Right atrium auricular region (tissue), 2 donors: ENCODE measurements around the gene OSCP1. TPM values are rescaled to one million over a fixed set of nuclear protein-coding genes. Genes with fewer than 3 reads are reported as not detected.

Experiments used
- DNase-seq: peaks from one replicate; pipeline ENCODE4 v3.0.0-alpha.2; 2019; ENCODE audit warnings: low spot score
- H3K27ac ChIP-seq, 2 donors: fragments of 200-600 bp; sonication (generic); 1 replicate in 1 of 2; 2 replicates in 1 of 2; pipeline ENCODE4 v1.5.1; 2016 to 2019
- H3K27me3 ChIP-seq, 2 donors: fragments of 200-600 bp; sonication (generic); one replicate each; pipeline versions ENCODE4 v1.5.1 to v1.6.0; 2017 to 2019
- H3K36me3 ChIP-seq: fragments of 200-600 bp; sonication (generic); one replicate; pipeline ENCODE4 v1.5.1; 2016
- H3K4me1 ChIP-seq, 2 donors: fragments of 200-600 bp; sonication (generic); one replicate each; pipeline versions ENCODE4 v1.5.1 to v1.6.0; 2017 to 2019
- H3K4me3 ChIP-seq, 2 donors: fragments of 200-600 bp; sonication (generic); 1 replicate in 1 of 2; 2 replicates in 1 of 2; pipeline ENCODE4 v1.5.1; 2017 to 2019; ENCODE audit warnings: mild to moderate bottlenecking in 1 of 2, moderate library complexity in 1 of 2
- H3K9me3 ChIP-seq, 2 donors: fragments of 200-600 bp; sonication (generic); one replicate each; pipeline ENCODE4 v1.5.1; 2019
- total RNA-seq, 2 donors: library from RNA; depleted of rRNA; stranded (reverse); fragments of >200 nt; gene quantifications; one replicate each; pipeline ENCODE4 v1.1.0, GENCODE V29; 2016
- TF ChIP-seq, protein P1 (sequence below), 2 donors: fragments of 200-600 bp; sonication (generic); IDR thresholded peaks; one replicate each; pipeline ENCODE4 v1.5.1; 2019; ENCODE audit warnings: antibody characterized with exemption in 2 of 2

Gene OSCP1
- total RNA-seq, 2 donors from 2014 or later: 4.9 to 7.9 TPM

DNA sequence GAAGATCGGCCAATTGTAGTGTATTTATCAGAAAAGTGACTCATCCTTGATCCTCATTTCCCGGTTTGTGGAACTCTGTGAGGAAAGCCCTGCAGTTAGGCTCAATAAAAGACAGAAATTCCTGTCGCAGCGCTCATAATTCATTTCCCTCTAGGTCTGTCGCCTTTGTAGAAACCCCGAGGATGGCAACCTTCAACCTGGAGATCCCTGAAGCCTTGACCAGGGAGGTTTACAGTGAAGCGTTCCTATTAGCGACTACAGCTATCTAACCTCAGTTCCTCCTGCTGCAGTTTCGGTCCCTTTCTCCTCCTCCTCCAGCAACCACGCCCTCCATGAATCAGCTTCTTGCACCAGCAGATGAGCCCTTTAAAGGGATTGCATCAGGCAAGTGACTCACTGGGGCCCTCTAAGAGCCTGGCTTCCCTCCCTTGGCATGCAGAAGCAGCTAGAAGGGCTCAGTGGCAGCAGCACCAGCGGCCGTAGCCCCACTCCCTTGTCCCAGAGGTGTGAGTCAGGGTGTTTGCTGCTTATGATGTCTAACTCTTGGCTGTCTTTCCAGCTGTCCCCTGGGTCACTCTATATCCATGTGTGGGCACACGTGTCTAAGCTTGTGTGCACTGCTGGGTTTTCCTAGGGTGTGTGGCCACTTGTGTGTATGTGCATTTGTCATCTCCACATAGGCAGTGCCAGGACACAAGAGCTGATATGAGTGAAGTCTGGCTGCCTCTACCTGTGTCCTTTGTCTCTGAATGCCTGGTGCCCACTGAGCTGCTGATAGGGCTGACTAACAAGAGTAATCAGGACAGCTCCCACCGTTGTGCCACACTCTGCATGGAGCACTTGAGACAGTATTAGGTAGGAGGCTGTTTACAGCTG is 63.7 kb downstream of the OSCP1 start:
- TF ChIP-seq, protein P1, sequence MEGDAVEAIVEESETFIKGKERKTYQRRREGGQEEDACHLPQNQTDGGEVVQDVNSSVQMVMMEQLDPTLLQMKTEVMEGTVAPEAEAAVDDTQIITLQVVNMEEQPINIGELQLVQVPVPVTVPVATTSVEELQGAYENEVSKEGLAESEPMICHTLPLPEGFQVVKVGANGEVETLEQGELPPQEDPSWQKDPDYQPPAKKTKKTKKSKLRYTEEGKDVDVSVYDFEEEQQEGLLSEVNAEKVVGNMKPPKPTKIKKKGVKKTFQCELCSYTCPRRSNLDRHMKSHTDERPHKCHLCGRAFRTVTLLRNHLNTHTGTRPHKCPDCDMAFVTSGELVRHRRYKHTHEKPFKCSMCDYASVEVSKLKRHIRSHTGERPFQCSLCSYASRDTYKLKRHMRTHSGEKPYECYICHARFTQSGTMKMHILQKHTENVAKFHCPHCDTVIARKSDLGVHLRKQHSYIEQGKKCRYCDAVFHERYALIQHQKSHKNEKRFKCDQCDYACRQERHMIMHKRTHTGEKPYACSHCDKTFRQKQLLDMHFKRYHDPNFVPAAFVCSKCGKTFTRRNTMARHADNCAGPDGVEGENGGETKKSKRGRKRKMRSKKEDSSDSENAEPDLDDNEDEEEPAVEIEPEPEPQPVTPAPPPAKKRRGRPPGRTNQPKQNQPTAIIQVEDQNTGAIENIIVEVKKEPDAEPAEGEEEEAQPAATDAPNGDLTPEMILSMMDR (IDR thresholded peaks at IDR 0.05): no peak
- DNase-seq: peak; percentile 99
- Histone ChIP-seq H3K27ac (peak overlapping the region; percentile 94 to 98), H3K4me1 (peaks cover 0 to 69% of the 10 kb centered on the region in 2 donors), H3K9me3 (no peaks in the 10 kb centered on the region), H3K36me3 (peaks cover 9% of the 10 kb centered on the region), H3K27me3 (no peaks in the 10 kb centered on the region), H3K4me3 (peak overlapping the region; percentile 41 to 76)

DNA sequence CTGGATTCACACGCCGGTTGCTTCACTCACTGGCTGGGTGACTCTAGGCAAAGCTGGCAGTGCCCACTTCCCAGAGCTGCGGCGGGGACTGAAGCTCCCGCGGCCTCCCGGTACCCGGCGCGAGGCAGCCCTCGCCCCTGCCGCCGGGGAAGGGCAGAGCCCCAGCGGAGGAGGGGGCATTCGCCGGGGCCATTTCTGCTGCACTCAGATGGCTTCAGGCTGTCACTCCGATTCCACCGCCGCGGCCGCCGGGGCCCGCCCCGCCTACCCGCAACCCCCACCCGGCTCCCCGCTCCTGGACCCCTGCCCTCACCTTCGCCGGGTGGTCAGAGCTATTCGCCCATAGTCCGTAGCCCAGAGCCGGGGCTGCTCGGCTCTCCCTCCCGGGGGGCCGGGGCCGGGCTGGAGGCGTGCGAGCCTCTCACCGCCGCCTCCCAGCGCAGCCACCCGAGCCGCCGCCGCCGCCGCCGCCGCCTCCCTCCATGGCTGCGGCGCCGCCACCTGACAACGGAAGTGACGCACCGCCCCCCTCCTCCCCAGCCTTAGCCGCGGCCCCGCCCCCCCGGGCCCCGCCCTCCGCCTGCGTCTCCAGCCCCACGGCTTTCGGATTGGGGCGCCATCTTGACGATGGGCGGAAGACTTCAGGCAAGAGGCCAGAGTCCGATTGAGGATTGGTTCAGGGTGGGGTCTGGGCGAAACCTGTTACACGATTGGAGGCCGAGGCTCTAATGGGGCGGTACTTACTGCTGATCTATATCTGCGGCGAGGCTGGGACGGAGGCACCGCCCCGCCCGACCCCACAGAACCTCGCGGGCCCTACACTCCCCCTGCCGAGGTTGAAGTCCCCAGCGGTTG is 64.6 kb downstream of the OSCP1 start, which contains the start of gene STK40:
TSS of gene STK40 (minus strand) at position 515 of the 855 bp plus-strand sequence. CDS start 24,592 bp downstream, outside the sequence.
- Histone ChIP-seq H3K36me3 (no peaks in the 10 kb centered on the region), H3K27ac (peak within 1 kb of the TSS; percentile 94 to 98), H3K4me3 (peak within 1 kb of the TSS; percentile 76 to 93), H3K27me3 (no peaks in the 10 kb centered on the region), H3K9me3 (no peaks in the 10 kb centered on the region), H3K4me1 (peaks cover 0 to 77% of the 10 kb centered on the region in 2 donors)
- TF ChIP-seq, protein P1 (IDR thresholded peaks at IDR 0.05): no peak
- peak; percentile 99 for DNase-seq

DNA sequence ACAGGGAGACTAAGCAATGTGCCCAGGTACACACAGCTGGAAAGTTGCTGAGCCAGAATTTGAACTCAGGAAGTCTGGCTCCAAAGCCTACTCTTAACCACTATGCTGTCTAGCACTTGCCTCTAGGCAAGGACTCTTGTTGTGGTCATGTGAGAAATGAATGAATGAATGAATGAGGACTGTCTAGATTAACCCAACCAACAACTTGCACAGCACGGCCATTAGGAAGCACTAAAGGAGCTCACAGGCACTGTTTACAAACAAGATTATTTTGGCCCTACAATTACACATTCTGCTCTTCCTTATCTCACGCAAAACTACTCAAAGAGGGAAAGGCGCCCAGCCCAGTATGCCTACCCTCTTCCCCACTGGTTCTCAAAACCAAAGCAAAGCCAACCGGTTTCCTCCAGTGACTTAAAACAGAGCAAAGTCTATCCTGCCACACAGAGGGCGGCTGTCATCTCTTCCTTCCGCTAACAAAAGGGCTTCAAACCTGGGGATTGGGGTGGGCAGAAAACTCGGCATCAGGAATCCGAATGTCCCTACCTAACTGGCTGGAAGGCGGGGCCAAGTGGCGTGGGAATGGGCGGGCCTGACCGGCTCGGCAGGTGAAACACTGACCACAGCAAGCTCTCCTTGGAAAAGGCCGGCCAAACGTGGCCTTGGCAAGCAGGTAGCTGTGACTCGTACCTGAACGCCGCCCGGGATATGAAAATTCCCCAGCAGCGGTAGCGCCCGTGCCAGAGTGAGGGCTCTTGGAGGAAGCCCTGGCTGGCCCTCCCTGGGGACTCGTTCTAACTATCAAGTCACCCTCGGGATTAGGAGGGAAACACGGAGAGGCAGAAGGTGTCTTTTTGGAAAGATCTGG is 65.5 kb downstream of the OSCP1 start:
- Histone ChIP-seq H3K4me3 (peak overlapping the region; percentile 76 to 93), H3K9me3 (no peaks in the 10 kb centered on the region), H3K27me3 (no peaks in the 10 kb centered on the region), H3K36me3 (no peaks in the 10 kb centered on the region), H3K4me1 (peaks cover 0 to 83% of the 10 kb centered on the region in 2 donors), H3K27ac (peak overlapping the region; percentile 94 to 98)
- no peak for DNase-seq
- TF ChIP-seq, protein P1 (IDR thresholded peaks at IDR 0.05): no peak

DNA sequence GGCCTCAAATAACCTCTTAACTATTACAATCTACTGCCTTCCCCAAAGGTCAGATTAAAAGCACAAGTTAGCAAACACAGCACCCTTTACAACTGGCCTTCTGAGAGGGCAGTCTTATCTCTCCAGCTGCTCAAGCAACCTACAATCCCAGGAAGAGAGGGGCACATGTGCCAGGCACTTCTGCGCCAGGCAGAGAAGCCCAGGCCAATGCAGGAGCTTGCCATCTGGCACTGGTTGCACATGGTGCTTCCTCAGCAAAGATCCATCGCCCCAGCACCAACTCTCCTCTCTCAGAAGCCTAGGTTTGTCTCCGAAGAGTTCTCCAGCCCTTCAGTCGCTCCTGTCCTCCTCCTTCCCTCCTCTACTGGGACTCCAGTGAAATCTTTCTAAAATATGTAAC is 67.0 kb downstream of the OSCP1 start:
- Histone ChIP-seq H3K4me1 (peaks cover 0 to 73% of the 10 kb centered on the region in 2 donors), H3K9me3 (no peaks in the 10 kb centered on the region), H3K27ac (peak overlapping the region in 1 of 2 donors; percentile 35), H3K4me3 (no peak overlapping the region), H3K36me3 (no peaks in the 10 kb centered on the region), H3K27me3 (no peaks in the 10 kb centered on the region)
- no peak for DNase-seq
- TF ChIP-seq, protein P1 (IDR thresholded peaks at IDR 0.05): no peak

DNA sequence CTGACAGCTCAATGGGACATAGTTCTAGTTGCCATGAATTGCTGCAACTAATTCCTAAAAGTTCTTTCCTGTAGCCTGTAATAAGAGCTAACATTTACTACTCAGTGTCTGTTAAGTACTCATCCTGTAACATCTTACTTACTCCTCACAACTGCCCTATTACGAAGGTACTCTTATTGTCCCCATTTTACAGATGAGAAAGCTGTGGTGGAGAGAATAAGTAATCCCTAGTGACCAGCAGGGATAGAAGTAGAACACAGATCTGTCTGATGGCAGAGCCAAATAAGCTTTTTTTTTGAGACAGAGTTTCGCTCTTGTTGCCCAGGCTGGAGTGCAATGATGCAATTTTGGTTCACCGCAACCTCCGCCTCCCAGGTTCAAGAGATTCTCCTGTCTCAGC is 67.6 kb downstream of the OSCP1 start:
- Histone ChIP-seq H3K27ac (peak overlapping the region in 1 of 2 donors; percentile 35), H3K4me3 (no peak overlapping the region), H3K27me3 (no peaks in the 10 kb centered on the region), H3K9me3 (no peaks in the 10 kb centered on the region), H3K36me3 (no peaks in the 10 kb centered on the region), H3K4me1 (peaks cover 0 to 69% of the 10 kb centered on the region in 2 donors)
- TF ChIP-seq, protein P1 (IDR thresholded peaks at IDR 0.05): no peak
- no peak for DNase-seq
